ENCODE results near the gene FRY. TPM values are rescaled to one million over a fixed set of nuclear protein-coding genes. Genes with fewer than 3 reads are reported as not detected.

The FRY gene
- total RNA-seq, 1 donor from 2014 or later, result 38.8 TPM

- Mint-ChIP-seq H3K4me1 (ENCODE audit: low read depth) (peaks cover 28% of the 10 kb centered on the region), H3K27ac (ENCODE audit: unreplicated experiment) (peak overlapping the region; percentile 22), H3K9me3 (ENCODE audit: low read depth) (no peaks in the 10 kb centered on the region), H3K27me3 (ENCODE audit: low read depth) (no peaks in the 10 kb centered on the region), H3K4me3 (ENCODE audit: unreplicated experiment) (no peak overlapping the region), H3K36me3 (ENCODE audit: low read depth) (peaks cover 5% of the 10 kb centered on the region)
- no peak for DNase-seq (ENCODE audit: low spot score)
- TF ChIP-seq CTCF (IDR thresholded peaks at IDR 0.05), result no peak
Observed at GRCh38 chr13:32136716-32137115, 105.1 kb downstream of the FRY start.

GRCh38 chr13:32139251-32139650 is 107.7 kb downstream of the FRY start:
- peaks cover 3% of the 10 kb centered on the region for H3K36me3 Mint-ChIP-seq (ENCODE audit: low read depth)
- H3K27ac Mint-ChIP-seq (ENCODE audit: unreplicated experiment), result no peak overlapping the region
- H3K4me1 Mint-ChIP-seq (ENCODE audit: low read depth), result peaks cover 31% of the 10 kb centered on the region
- no peaks in the 10 kb centered on the region for H3K27me3 Mint-ChIP-seq (ENCODE audit: low read depth)
- TF ChIP-seq CTCF (IDR thresholded peaks at IDR 0.05), result no peak
- no peak overlapping the region for H3K4me3 Mint-ChIP-seq (ENCODE audit: unreplicated experiment)
- H3K9me3 Mint-ChIP-seq (ENCODE audit: low read depth), result no peaks in the 10 kb centered on the region
- no peak for DNase-seq (ENCODE audit: low spot score)

- Mint-ChIP-seq H3K36me3 (ENCODE audit: low read depth) (peaks cover 3% of the 10 kb centered on the region), H3K9me3 (ENCODE audit: low read depth) (no peaks in the 10 kb centered on the region), H3K27me3 (ENCODE audit: low read depth) (no peaks in the 10 kb centered on the region), H3K27ac (ENCODE audit: unreplicated experiment) (no peak overlapping the region), H3K4me3 (ENCODE audit: unreplicated experiment) (no peak overlapping the region), H3K4me1 (ENCODE audit: low read depth) (peaks cover 22% of the 10 kb centered on the region)
- no peak for DNase-seq (ENCODE audit: low spot score)
- TF ChIP-seq CTCF (IDR thresholded peaks at IDR 0.05), result no peak
Observed at GRCh38 chr13:32140109-32140508, 108.5 kb downstream of the FRY start.

- no peaks in the 10 kb centered on the region for H3K27me3 Mint-ChIP-seq (ENCODE audit: low read depth)
- H3K27ac Mint-ChIP-seq (ENCODE audit: unreplicated experiment), result no peak overlapping the region
Observed at GRCh38 chr13:32141462-32141861, 109.9 kb downstream of the FRY start.

GRCh38 chr13:32142115-32142514 is 110.5 kb downstream of the FRY start:
- no peak for TF ChIP-seq CTCF (IDR thresholded peaks at IDR 0.05)
- Mint-ChIP-seq H3K4me3 (ENCODE audit: unreplicated experiment) (no peak overlapping the region), H3K9me3 (ENCODE audit: low read depth) (no peaks in the 10 kb centered on the region), H3K27me3 (ENCODE audit: low read depth) (no peaks in the 10 kb centered on the region), H3K27ac (ENCODE audit: unreplicated experiment) (no peak overlapping the region), H3K4me1 (ENCODE audit: low read depth) (peaks cover 11% of the 10 kb centered on the region), H3K36me3 (ENCODE audit: low read depth) (peaks cover 11% of the 10 kb centered on the region)
- DNase-seq (ENCODE audit: low spot score), result no peak

More at GRCh38 chr13:32141462-32141861, 109.9 kb downstream of the FRY start:
- DNase-seq (ENCODE audit: low spot score), result no peak
- peaks cover 11% of the 10 kb centered on the region for H3K4me1 Mint-ChIP-seq (ENCODE audit: low read depth)
- no peaks in the 10 kb centered on the region for H3K9me3 Mint-ChIP-seq (ENCODE audit: low read depth)
- no peak overlapping the region for H3K4me3 Mint-ChIP-seq (ENCODE audit: unreplicated experiment)
- TF ChIP-seq CTCF (IDR thresholded peaks at IDR 0.05), result no peak
- peaks cover 9% of the 10 kb centered on the region for H3K36me3 Mint-ChIP-seq (ENCODE audit: low read depth)

Measured in chondrocyte (in vitro differentiated cells).